ENCODE data around the gene EBF4.
"Not testable (repeated sequence)": the region's sequence is repeated elsewhere in the genome, so short reads cannot be mapped to it uniquely, and the experiment has no call there.

Gene EBF4

GRCh38 chr20:2680046-2680445, 12.5 kb upstream of the EBF4 start:
- DNase-seq, result no peak

GRCh38 chr20:2682040-2682439, 10.5 kb upstream of the EBF4 start:
- DNase-seq, result not testable (repeated sequence)

GRCh38 chr20:2684817-2685216, 7.8 kb upstream of the EBF4 start:
- DNase-seq, result not testable (repeated sequence)

GRCh38 chr20:2687514-2687913, 5.1 kb upstream of the EBF4 start:
- no peak for DNase-seq

GRCh38 chr20:2688041-2688591, 4.5 kb upstream of the EBF4 start:
- peak; percentile 80 for DNase-seq

GRCh38 chr20:2690213-2690612, 2.4 kb upstream of the EBF4 start:
- no peak for DNase-seq

- DNase-seq, result no peak
These were observed 1.9 kb upstream of the EBF4 start for GRCh38 chr20:2690718-2691117.

- no peak for DNase-seq
These were observed 1.5 kb upstream of the EBF4 start for GRCh38 chr20:2691127-2691526.

- DNase-seq, result no peak
These were observed 931 bp upstream of the EBF4 start for GRCh38 chr20:2691663-2692035.

GRCh38 chr20:2692886-2693285, 306 bp downstream of the EBF4 start:
- no peak for DNase-seq

GRCh38 chr20:2693286-2694007, 867 bp downstream of the EBF4 start:
- DNase-seq, result peak; percentile 18

GRCh38 chr20:2694008-2694471, 1.5 kb downstream of the EBF4 start:
- no peak for DNase-seq

- DNase-seq, result no peak
These were observed 1.9 kb downstream of the EBF4 start for GRCh38 chr20:2694519-2694918.

GRCh38 chr20:2695206-2695983, 2.8 kb downstream of the EBF4 start:
- no peak for DNase-seq

- not testable (repeated sequence) for DNase-seq
These were observed 3.5 kb downstream of the EBF4 start for GRCh38 chr20:2695984-2696525.

- no peak for DNase-seq
These were observed 4.1 kb downstream of the EBF4 start for GRCh38 chr20:2696646-2697045.

- DNase-seq, result no peak
These were observed 5.2 kb downstream of the EBF4 start for GRCh38 chr20:2697768-2698167.

- DNase-seq, result no peak
These were observed 5.7 kb downstream of the EBF4 start for GRCh38 chr20:2698186-2698817.

GRCh38 chr20:2698912-2699311, 6.3 kb downstream of the EBF4 start:
- no peak for DNase-seq

- DNase-seq, result no peak
These were observed 7.3 kb downstream of the EBF4 start for GRCh38 chr20:2699775-2700413.

GRCh38 chr20:2700913-2701620, 8.5 kb downstream of the EBF4 start:
- DNase-seq, result no peak

- no peak for DNase-seq
These were observed 9.1 kb downstream of the EBF4 start for GRCh38 chr20:2701671-2702081.

All from central memory CD4-positive, alpha-beta T cell (primary cell).